Measurements from ENCODE around the gene OR2AT4. TPM values are rescaled to one million over a fixed set of nuclear protein-coding genes. Genes with fewer than 3 reads are reported as not detected.

The OR2AT4 gene
- total and polyA plus RNA-seq, 2 donors (not counting 3 experiments of a cell fraction or from before 2014, with no cell fraction given), result not detected

- intact Hi-C loops (cut with micrococcal nuclease) (no loop called here), dilution Hi-C loops (cut with MboI; ENCODE audit: extremely low pct_ligation_motif_present, low sequenced_read_pairs) (no loop called here)
- H3K4me2 ChIP-seq (ENCODE audit: insufficient read depth, low read length), result no peak overlapping the region
- H3K4me1 ChIP-seq (ENCODE audit: control insufficient read depth, extremely low read depth, insufficient read depth, low read length), result no peaks in the 10 kb centered on the region
- peaks cover 13 to 17% of the 10 kb centered on the region in 2 experiments for H3K27me3 ChIP-seq (ENCODE audit: control insufficient read depth in 2 of 2, insufficient read depth in 2 of 2, low read length in 2 of 2)
- no peak overlapping the region for H3K9ac ChIP-seq (replicated peaks; ENCODE audit: extremely low read depth, insufficient read depth, low read length)
- H3K27ac ChIP-seq (ENCODE audit: insufficient read depth, low read depth, low read length), result no peak overlapping the region
- FAIRE-seq, result no peak
- H2AFZ ChIP-seq (ENCODE audit: low read depth, low read length), result no peak overlapping the region
- no peaks in the 10 kb centered on the region for H3K79me2 ChIP-seq (ENCODE audit: control insufficient read depth, insufficient read depth, low read length)
- H3K36me3 ChIP-seq (ENCODE audit: control insufficient read depth in 2 of 2, extremely low read depth in 1 of 2, insufficient read depth in 2 of 2, low read length in 2 of 2), result no peaks in the 10 kb centered on the region
- ChIA-PET CTCF (interaction anchor here (1.2 to 15.2 kb wide), 7 partner anchors 8 to 206 kb away, joined by 3 to 1202 read pairs (median 5); no protein-coding TSS in a partner anchor), POLR2A (no interaction called here)
- no peaks in the 10 kb centered on the region for H3K9me1 ChIP-seq (replicated peaks; ENCODE audit: control insufficient read depth, extremely low read depth, insufficient read depth, low read length)
- no peak overlapping the region for H3K4me3 ChIP-seq (replicated peaks in 1 of 3; ENCODE audit: insufficient read depth in 1 of 3, low read depth in 1 of 3, low read length in 3 of 3)
- BruUV-seq (replicated peaks), result no TSS peak
- TF ChIP-seq CTCF (IDR thresholded peaks at IDR 0.05; ENCODE audit: extremely low read depth in 1 of 2, insufficient read depth in 1 of 2, low read depth in 1 of 2, low read length in 2 of 2), result no peak
- TF ChIP-seq EZH2 (IDR thresholded peaks at IDR 0.05; ENCODE audit: borderline replicate concordance, low read depth, low read length, severe bottlenecking), result no peak
- no peak for TF ChIP-seq POLR2A (IDR thresholded peaks at IDR 0.05; ENCODE audit: low read depth, low read length)
- no peak for TF ChIP-seq JUN (IDR thresholded peaks at IDR 0.05; ENCODE audit: borderline replicate concordance, insufficient read depth, insufficient read length, low read depth)
- no peak for TF ChIP-seq POLR2AphosphoS5 (IDR thresholded peaks at IDR 0.05; ENCODE audit: insufficient read depth, low read depth, low read length)
- no peak for TF ChIP-seq MAX (IDR thresholded peaks at IDR 0.05; ENCODE audit: insufficient read depth, insufficient read length)
- no peak for TF ChIP-seq GATA2 (IDR thresholded peaks at IDR 0.05; ENCODE audit: insufficient read depth, insufficient read length, low read depth, low read length)
- no peak for TF ChIP-seq FOS (IDR thresholded peaks at IDR 0.05; ENCODE audit: borderline replicate concordance, insufficient read depth, low read length)
- TF ChIP-seq MYC (IDR thresholded peaks at IDR 0.05; ENCODE audit: low read depth, low read length), result no peak
- H3K9me3 ChIP-seq (replicated peaks; ENCODE audit: control insufficient read depth, insufficient read depth, low read length), result no peaks in the 10 kb centered on the region
- H4K20me1 ChIP-seq (replicated peaks; ENCODE audit: control insufficient read depth, extremely low read depth, insufficient read depth, low read length), result no peaks in the 10 kb centered on the region
- no peak for DNase-seq (ENCODE audit: low read depth, low spot score)
Observed at GRCh38 chr11:75135021-75135650, 38.5 kb upstream of the OR2AT4 start.
